ENCODE measurements around the gene RNF220. TPM values are rescaled to one million over a fixed set of nuclear protein-coding genes. Genes with fewer than 3 reads are reported as not detected.
"Not testable (repeated sequence)": the region's sequence is repeated elsewhere in the genome, so short reads cannot be mapped to it uniquely, and the experiment has no call there.

The RNF220 gene
- total RNA-seq, 4 donors from 2014 or later, result 54.2 to 94.0 (median 88.8) TPM

- TF ChIP-seq, protein P1, sequence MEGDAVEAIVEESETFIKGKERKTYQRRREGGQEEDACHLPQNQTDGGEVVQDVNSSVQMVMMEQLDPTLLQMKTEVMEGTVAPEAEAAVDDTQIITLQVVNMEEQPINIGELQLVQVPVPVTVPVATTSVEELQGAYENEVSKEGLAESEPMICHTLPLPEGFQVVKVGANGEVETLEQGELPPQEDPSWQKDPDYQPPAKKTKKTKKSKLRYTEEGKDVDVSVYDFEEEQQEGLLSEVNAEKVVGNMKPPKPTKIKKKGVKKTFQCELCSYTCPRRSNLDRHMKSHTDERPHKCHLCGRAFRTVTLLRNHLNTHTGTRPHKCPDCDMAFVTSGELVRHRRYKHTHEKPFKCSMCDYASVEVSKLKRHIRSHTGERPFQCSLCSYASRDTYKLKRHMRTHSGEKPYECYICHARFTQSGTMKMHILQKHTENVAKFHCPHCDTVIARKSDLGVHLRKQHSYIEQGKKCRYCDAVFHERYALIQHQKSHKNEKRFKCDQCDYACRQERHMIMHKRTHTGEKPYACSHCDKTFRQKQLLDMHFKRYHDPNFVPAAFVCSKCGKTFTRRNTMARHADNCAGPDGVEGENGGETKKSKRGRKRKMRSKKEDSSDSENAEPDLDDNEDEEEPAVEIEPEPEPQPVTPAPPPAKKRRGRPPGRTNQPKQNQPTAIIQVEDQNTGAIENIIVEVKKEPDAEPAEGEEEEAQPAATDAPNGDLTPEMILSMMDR (IDR thresholded peaks at IDR 0.05), result no peak
- no peak for ATAC-seq (ENCODE audit: low FRiP score)
These were observed 148.2 kb downstream of the RNF220 start for GRCh38 chr1:44553127-44553758.

GRCh38 chr1:44553771-44554170, 148.7 kb downstream of the RNF220 start:
- TF ChIP-seq, protein P1 (IDR thresholded peaks at IDR 0.05), result no peak
- ATAC-seq (ENCODE audit: low FRiP score), result no peak
- DNase-seq (ENCODE audit: low spot score), result no peak

More at GRCh38 chr1:44553127-44553758, 148.2 kb downstream of the RNF220 start:
- DNase-seq (ENCODE audit: low spot score), result no peak

DNA sequence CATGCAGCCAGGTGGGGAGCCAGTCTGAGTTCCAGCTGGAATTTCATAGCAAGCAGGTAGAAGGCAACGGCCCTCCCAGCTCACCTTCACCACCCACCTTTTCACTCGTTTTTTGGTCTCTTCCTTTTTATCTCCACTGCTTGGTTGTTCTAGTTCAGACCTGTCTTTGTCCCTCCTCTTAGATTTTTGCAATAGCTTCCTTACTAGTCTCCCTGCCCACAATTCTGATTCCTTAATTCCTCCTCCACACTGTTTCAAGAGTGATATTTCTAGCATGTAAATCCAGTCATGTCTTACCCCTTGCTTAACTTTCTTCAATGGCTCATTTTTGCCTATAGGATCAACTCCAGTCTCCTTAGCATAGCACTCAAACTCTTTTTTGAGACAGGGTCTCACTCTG, 149.7 kb downstream of the RNF220 start:
- no peak for DNase-seq (ENCODE audit: low spot score)
- TF ChIP-seq, protein P1 (IDR thresholded peaks at IDR 0.05), result no peak
- no peak for ATAC-seq (ENCODE audit: low FRiP score)

GRCh38 chr1:44557778-44558177, 152.7 kb downstream of the RNF220 start:
- ATAC-seq (ENCODE audit: low FRiP score), result no peak
- no peak for DNase-seq (ENCODE audit: low spot score)

DNA sequence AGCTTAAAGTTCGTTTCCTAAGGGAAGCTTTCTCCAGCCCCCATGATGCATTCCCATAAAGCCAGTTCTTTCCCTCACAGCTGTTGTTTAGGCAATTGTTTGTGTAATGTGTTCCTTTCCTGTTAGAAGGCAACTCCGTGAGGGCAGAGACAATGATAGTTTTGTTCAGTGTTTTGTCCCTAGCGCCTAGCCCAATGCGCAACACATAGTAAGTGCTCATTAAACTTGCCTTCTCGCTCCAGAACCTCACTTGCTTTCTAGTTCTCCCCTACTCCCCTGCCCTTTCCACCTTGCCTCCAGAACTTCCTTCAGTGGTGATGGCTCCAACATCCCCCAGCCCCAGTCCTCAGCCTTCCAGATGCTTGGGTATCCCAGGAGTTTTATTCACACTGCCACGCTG, 153.8 kb downstream of the RNF220 start:
- DNase-seq (ENCODE audit: low spot score) (no peak), ATAC-seq (ENCODE audit: low FRiP score) (no peak)
- TF ChIP-seq, protein P1 (IDR thresholded peaks at IDR 0.05), result no peak

More at GRCh38 chr1:44557778-44558177, 152.7 kb downstream of the RNF220 start:
- TF ChIP-seq, protein P1 (IDR thresholded peaks at IDR 0.05), result no peak

GRCh38 chr1:44559330-44559729, 154.3 kb downstream of the RNF220 start:
- TF ChIP-seq, protein P1 (IDR thresholded peaks at IDR 0.05), result no peak
- DNase-seq (ENCODE audit: low spot score) (no peak), ATAC-seq (ENCODE audit: low FRiP score) (no peak)

- ATAC-seq (ENCODE audit: low FRiP score) (no peak), DNase-seq (ENCODE audit: low spot score) (no peak)
- TF ChIP-seq, protein P1 (IDR thresholded peaks at IDR 0.05), result no peak
These were observed 154.9 kb downstream of the RNF220 start for GRCh38 chr1:44559913-44560312.

GRCh38 chr1:44560696-44561095, 155.6 kb downstream of the RNF220 start:
- not testable (repeated sequence) for ATAC-seq (ENCODE audit: low FRiP score); DNase-seq (ENCODE audit: low spot score)

All from omental fat pad (tissue), 4 donors.